GF-D8 (cell line): ENCODE results near the gene PDE6B.
"Not testable (repeated sequence)": the region's sequence is repeated elsewhere in the genome, so short reads cannot be mapped to it uniquely, and the experiment has no call there.

Experiments
- DNase-seq: peaks from one replicate; lab custom pipeline; 2025; lab: John Stamatoyannopoulos, UW

The PDE6B gene

GRCh38 chr4:656436-657337, 31.3 kb downstream of the PDE6B start:
- DNase-seq: no peak

DNA sequence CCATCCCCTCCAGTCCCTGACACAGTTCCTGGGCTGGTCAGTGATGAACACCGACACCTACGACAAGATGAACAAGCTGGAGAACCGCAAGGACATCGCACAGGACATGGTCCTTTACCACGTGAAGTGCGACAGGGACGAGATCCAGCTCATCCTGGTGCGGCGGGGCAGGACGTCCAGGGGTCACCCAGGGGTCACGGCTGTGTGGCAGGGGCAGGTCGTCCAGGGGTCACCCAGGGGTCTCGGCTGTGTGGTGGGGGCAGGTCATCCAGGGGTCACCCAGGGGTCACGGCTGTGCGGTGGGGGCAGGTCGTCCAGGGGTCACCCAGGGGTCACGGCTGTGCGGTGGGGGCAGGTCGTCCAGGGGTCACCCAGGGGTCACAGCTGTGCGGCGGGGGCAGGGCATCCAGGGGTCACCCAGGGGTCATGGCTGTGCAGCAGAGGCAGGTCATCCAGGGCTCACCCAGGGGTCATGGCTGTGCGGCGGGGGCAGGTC, 32.0 kb downstream of the PDE6B start:
- DNase-seq: no peak

GRCh38 chr4:657834-658667, 32.7 kb downstream of the PDE6B start:
- no peak for DNase-seq

- DNase-seq: no peak
Measured at GRCh38 chr4:658681-659667, 33.6 kb downstream of the PDE6B start.

GRCh38 chr4:659851-660250, 34.5 kb downstream of the PDE6B start:
- no peak for DNase-seq

DNA sequence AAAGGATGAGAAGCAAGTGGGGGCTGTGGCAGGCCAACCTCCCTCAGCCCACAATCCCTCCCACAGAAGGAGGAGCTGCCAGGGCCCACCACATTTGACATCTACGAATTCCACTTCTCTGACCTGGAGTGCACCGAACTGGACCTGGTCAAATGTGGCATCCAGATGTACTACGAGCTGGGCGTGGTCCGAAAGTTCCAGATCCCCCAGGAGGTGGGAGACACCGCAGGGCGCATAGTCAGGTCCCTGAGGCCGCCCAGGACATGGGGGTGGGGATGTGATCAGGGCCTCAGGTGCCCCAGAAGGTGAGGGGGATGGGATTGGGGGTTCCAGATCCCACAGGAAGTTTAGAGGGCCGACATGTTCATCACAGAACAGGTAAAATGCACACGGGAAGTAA, 35.0 kb downstream of the PDE6B start:
- no peak for DNase-seq

GRCh38 chr4:661231-661630, 35.9 kb downstream of the PDE6B start:
- DNase-seq: no peak

GRCh38 chr4:661881-662761, 36.7 kb downstream of the PDE6B start:
- no peak for DNase-seq

- DNase-seq: no peak
Measured at GRCh38 chr4:663046-663437, 37.7 kb downstream of the PDE6B start.

- no peak for DNase-seq
Measured at GRCh38 chr4:663438-664428, 38.4 kb downstream of the PDE6B start.

DNA sequence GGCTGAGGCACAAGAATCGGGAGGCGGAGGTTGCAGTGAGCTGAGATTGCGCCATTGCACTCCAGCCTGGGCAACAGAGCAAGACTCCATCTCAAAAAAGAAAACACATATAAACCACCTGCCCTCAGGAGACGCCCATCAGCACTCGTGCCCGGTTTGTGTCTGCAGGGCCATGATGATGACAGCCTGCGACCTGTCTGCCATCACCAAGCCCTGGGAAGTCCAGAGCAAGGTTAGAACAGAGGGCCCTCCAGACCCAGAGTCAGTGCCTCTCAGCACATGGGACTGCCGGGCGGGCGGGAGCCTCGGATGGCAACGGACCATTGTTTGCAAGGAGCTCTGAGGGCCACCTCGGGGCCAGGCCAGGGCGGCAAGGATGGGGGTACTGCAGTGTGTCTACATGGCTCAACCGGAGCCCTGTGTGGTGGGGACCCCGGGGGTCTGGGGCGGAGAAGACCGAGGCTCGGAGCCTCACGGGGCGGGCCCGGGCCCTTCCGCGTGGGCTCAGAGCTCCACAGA, 39.4 kb downstream of the PDE6B start:
- DNase-seq: no peak

DNA sequence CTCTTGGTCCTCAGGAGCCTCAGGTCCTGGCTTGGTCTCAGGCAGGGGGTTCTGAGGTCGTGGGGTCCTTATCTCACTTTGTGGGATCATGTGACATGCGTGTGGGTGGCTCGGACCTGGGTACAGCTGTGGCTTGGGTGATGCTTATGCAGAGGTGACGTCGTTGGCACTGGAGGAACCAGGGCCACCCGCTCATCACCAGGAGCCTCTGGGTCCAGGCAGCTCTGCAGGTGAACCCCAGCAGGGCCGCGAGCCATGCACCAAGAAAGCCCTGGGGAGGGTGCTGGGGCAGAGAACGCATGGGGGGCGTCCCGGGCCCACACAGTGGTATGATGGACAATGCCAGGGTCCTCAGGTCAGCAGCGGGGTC, 40.0 kb downstream of the PDE6B start:
- no peak for DNase-seq

DNA sequence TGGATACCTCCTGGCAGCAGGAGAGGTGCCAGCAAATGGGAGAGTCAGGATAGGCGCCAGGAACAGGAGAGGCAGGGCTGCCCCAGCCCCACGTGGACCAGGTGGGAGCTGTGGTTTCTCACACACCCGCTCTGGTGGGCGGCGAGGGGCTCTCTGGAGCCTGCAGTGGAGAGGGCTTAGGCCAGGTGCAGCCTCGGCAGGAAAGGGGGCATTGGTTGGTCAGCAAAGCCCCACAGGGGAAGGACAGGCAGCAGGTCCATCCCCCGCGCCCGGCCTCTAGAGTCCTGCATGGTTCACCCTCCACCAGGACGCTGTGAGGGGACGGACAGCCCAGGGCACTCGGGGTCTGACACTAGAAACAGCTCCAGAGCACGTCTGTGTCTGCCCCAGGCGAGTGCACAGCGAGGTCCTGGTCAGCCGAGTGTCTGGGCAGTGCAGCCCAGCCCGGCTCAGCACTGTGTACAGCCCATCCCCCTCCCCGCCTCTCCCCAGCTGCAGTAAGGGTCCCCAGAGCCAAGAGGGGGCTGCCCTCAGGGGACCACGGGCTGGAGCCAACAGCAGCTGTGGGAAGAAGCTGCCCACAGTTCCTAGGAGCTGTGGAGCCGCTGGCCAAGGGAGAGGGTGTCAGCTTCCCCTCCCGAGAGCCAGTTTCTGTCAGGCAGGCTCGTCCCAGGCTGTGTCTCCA, 40.5 kb downstream of the PDE6B start:
- DNase-seq: no peak

DNA sequence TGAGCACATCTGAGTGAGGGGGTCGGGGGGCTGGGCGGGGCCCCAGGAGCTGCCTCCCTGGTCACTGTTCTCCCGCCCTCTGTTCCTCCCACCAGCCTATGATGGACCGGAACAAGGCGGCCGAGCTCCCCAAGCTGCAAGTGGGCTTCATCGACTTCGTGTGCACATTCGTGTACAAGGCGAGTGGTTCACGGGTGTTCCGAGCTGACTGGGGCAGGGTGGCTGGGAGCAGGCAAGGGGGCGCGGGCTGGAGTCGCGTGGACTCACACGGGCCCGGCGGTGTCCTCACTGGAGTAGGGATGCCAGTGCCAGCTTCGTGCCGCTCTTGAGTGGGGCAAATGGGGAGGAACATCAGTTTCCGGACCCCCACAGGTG, 41.0 kb downstream of the PDE6B start:
- no peak for DNase-seq

DNA sequence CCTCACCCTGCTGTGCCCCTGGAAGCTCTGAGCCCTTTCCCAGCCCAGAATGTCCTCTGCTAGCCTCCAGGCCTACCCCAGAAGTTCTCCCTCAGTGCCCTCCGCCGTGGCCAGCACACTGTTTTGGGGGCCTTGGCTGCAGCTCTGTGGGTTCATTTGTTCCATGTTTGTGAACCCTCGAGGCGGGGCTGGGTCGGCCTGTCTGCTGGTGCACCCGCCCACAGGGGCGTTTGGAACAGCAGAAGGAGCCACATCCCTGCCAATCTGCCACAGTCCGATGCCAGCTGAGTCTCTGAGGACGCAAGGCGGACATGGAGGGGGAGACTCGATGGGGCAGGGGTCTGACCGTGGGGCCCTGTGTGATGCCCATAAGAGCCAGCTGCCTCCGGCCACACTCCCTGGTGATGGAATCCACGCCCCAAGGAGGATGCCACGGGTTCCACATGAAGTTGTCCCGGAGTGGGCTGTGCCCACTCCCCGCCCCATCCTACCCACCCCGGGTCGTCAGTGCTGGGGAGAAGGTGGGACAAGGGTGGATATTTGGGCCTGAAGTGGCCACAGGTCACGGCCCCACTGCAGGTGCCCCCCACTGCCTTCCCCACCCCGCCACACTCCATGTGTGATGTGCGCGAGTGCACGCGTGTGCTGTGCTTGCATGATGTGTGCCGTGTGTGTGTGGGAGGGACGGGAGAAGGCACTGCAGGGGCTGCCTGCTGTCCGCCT, 41.6 kb downstream of the PDE6B start:
- DNase-seq: no peak

- DNase-seq: no peak
Measured at GRCh38 chr4:667545-667925, 42.2 kb downstream of the PDE6B start.

GRCh38 chr4:668219-668618, 42.8 kb downstream of the PDE6B start:
- not testable (repeated sequence) for DNase-seq
